Measurements from ENCODE around the gene DTX1. TPM values are rescaled to one million over a fixed set of nuclear protein-coding genes. Genes with fewer than 3 reads are reported as not detected.

The DTX1 gene
- total RNA-seq, 1 experiment from 2014 or later: 3.0 TPM

GRCh38 chr12:113016796-113017195 lies 39.7 kb upstream of the DTX1 start:
- H3K79me1 ChIP-seq (ENCODE audit: insufficient read depth, low read depth, low read length, poor library complexity, severe bottlenecking): no peaks in the 10 kb centered on the region
- H3K23ac ChIP-seq (ENCODE audit: insufficient read length, low read depth, low read length): no peak overlapping the region
- peaks cover under 1% of the 10 kb centered on the region in 3 experiments; a peak in 2 of 7 replicates for H3K36me3 Mint-ChIP-seq (ENCODE audit: insufficient read depth in 1 of 3, low read depth in 3 of 3)
- H3K14ac ChIP-seq (ENCODE audit: insufficient read depth, low read length): no peak overlapping the region
- H3K4me3 Mint-ChIP-seq: no peak overlapping the region
- no peaks in the 10 kb centered on the region for H3K9me3 ChIP-seq (ENCODE audit: control insufficient read depth, low read depth, low read length)
- H3K4me1 ChIP-seq (ENCODE audit: insufficient read depth, low read length): no peaks in the 10 kb centered on the region
- H2BK12ac ChIP-seq (ENCODE audit: insufficient read length, low read depth, low read length): no peak overlapping the region
- no peak overlapping the region for H3K27ac Mint-ChIP-seq
- H3K56ac ChIP-seq (ENCODE audit: insufficient read length, low read depth, low read length): no peak overlapping the region
- no peak overlapping the region for H3K9ac ChIP-seq (ENCODE audit: extremely low read depth, insufficient read length, low read length)
- H2BK5ac ChIP-seq (ENCODE audit: insufficient read length, low read length): no peak overlapping the region
- no peak for TF ChIP-seq CTCF (conservative IDR thresholded peaks at IDR 0.05)
- DNase-seq: no peak
- H4K5ac ChIP-seq (ENCODE audit: insufficient read length, low read depth, low read length): no peak overlapping the region
- H2BK15ac ChIP-seq (ENCODE audit: low read depth, low read length): no peak overlapping the region
- peaks cover 2 to 6% of the 10 kb centered on the region in 2 experiments; a peak in 2 of 4 replicates for H3K4me1 Mint-ChIP-seq
- WGBS (ENCODE audit: extremely low coverage, insufficient read length, low lambda C conversion rate): no CpG with 5 or more reads among the region's 5 CpGs
- no peaks in the 10 kb centered on the region for H3K79me2 ChIP-seq (ENCODE audit: insufficient read depth, low read length)
- no peaks in the 10 kb centered on the region for H3K27me3 ChIP-seq (ENCODE audit: insufficient read depth, low read length)
- H2BK20ac ChIP-seq (ENCODE audit: low read depth, low read length, poor library complexity, severe bottlenecking): no peak overlapping the region
- no peak overlapping the region for H3K18ac ChIP-seq (ENCODE audit: insufficient read length, low read depth, low read length)
- H3T11ph ChIP-seq (ENCODE audit: low read length): no peak overlapping the region
- H4K91ac ChIP-seq (ENCODE audit: insufficient read length, low read depth, low read length): no peak overlapping the region
- H3K23me2 ChIP-seq (ENCODE audit: insufficient read length, low read depth, low read length, poor library complexity, severe bottlenecking): no peaks in the 10 kb centered on the region
- no peak overlapping the region for H3K4ac ChIP-seq (ENCODE audit: low read depth, low read length)
- peaks cover 7% of the 10 kb centered on the region for H3K27me3 Mint-ChIP-seq (ENCODE audit: low read depth)
- H4K8ac ChIP-seq (replicated peaks; ENCODE audit: insufficient read length, low read depth, low read length): no peak overlapping the region
- H3K27ac ChIP-seq (ENCODE audit: insufficient read length, low read depth, low read length): no peak overlapping the region
- no peaks in the 10 kb centered on the region for H4K20me1 ChIP-seq (ENCODE audit: control insufficient read depth, insufficient read depth, insufficient read length)
- no peak overlapping the region for H3K4me2 ChIP-seq (ENCODE audit: insufficient read depth, insufficient read length, low read length)
- no peak overlapping the region for H2BK120ac ChIP-seq (ENCODE audit: low read depth, low read length, poor library complexity, severe bottlenecking)
- H2AFZ ChIP-seq (ENCODE audit: low read length): no peak overlapping the region
- no peak overlapping the region for H2AK5ac ChIP-seq (ENCODE audit: insufficient read length, low read length)
- H3K9me3 Mint-ChIP-seq: peaks cover 4% of the 10 kb centered on the region in 2 experiments; a peak in 4 of 5 replicates

Measured in H9 (cell line).